OCI-LY7 (cell line): ENCODE data around the gene OTUD7B.

Experiments
- CTCF ChIP-seq: fragments of 200-600 bp; sonication (generic); conservative IDR thresholded peaks from 2 replicates; pipeline ENCODE4 v1.5.1; 2014; ENCODE audit warnings: mild to moderate bottlenecking, antibody characterized with exemption, low read length, moderate library complexity, mixed read lengths
- EZH2phosphoT487 ChIP-seq: fragments of 200-600 bp; sonication (generic); IDR thresholded peaks from 2 replicates; pipeline ENCODE4 v1.6.1; 2018; ENCODE audit warnings: low read depth, borderline replicate concordance, mild to moderate bottlenecking, mixed run types, antibody characterized with exemption, low read length, moderate library complexity, mixed read lengths

- TF ChIP-seq CTCF (no peak), EZH2phosphoT487 (no peak)
Observed at GRCh38 chr1:149906570-149907075, 103.9 kb downstream of the OTUD7B start.
